ENCODE results near the gene TBC1D8B.
"Not testable (repeated sequence)": the region's sequence is repeated elsewhere in the genome, so short reads cannot be mapped to it uniquely, and the experiment has no call there.

Gene TBC1D8B

GRCh38 chrX:106802388-106803275, at the start of gene TBC1D8B:
Gene TBC1D8B, plus strand, starts transcription at chrX:106802673. Its CDS starts 181 bp downstream, at chrX:106802854.
- DNase-seq (ENCODE audit: low read depth in 2 of 2) = no peak

- DNase-seq (ENCODE audit: low read depth in 2 of 2) = not testable (repeated sequence)
Measured at GRCh38 chrX:106769288-106769687, 33.2 kb upstream of the TBC1D8B start.

GRCh38 chrX:106774981-106775380, 27.5 kb upstream of the TBC1D8B start:
- DNase-seq (ENCODE audit: low read depth in 2 of 2) = no peak

- no peak for DNase-seq (ENCODE audit: low read depth in 2 of 2)
Measured at GRCh38 chrX:106780264-106780663, 22.2 kb upstream of the TBC1D8B start.

- DNase-seq (ENCODE audit: low read depth in 2 of 2) = no peak
Measured at GRCh38 chrX:106780664-106781377, 21.7 kb upstream of the TBC1D8B start.

- no peak for DNase-seq (ENCODE audit: low read depth in 2 of 2)
Measured at GRCh38 chrX:106783716-106784115, 18.8 kb upstream of the TBC1D8B start.

GRCh38 chrX:106791495-106791894, 11.0 kb upstream of the TBC1D8B start:
- DNase-seq (ENCODE audit: low read depth in 2 of 2) = no peak

GRCh38 chrX:106802063-106802387, 448 bp upstream of the TBC1D8B start:
- no peak for DNase-seq (ENCODE audit: low read depth in 2 of 2)

- DNase-seq (ENCODE audit: low read depth in 2 of 2) = no peak
Measured at GRCh38 chrX:106811131-106811910, 8.8 kb downstream of the TBC1D8B start.

- not testable (repeated sequence) for DNase-seq (ENCODE audit: low read depth in 2 of 2)
Measured at GRCh38 chrX:106812930-106813329, 10.5 kb downstream of the TBC1D8B start.

- DNase-seq (ENCODE audit: low read depth in 2 of 2) = not testable (repeated sequence)
Measured at GRCh38 chrX:106814093-106814492, 11.6 kb downstream of the TBC1D8B start.

- peak in 1 of 2 donors; percentile 1 for DNase-seq (ENCODE audit: low read depth in 2 of 2)
Measured at GRCh38 chrX:106862972-106863688, 60.7 kb downstream of the TBC1D8B start.

- no peak for DNase-seq (ENCODE audit: low read depth in 2 of 2)
Measured at GRCh38 chrX:106863697-106864096, 61.2 kb downstream of the TBC1D8B start.

- DNase-seq (ENCODE audit: low read depth in 2 of 2) = not testable (repeated sequence)
Measured at GRCh38 chrX:106872796-106873195, 70.3 kb downstream of the TBC1D8B start.

GRCh38 chrX:106874075-106874474, 71.6 kb downstream of the TBC1D8B start:
- no peak for DNase-seq (ENCODE audit: low read depth in 2 of 2)

- DNase-seq (ENCODE audit: low read depth in 2 of 2) = no peak
Measured at GRCh38 chrX:106875151-106875550, 72.7 kb downstream of the TBC1D8B start.

GRCh38 chrX:106889468-106889867, 87.0 kb downstream of the TBC1D8B start:
- no peak for DNase-seq (ENCODE audit: low read depth in 2 of 2)

GRCh38 chrX:106891762-106892460, 89.4 kb downstream of the TBC1D8B start:
- no peak for DNase-seq (ENCODE audit: low read depth in 2 of 2)

- DNase-seq (ENCODE audit: low read depth in 2 of 2) = peak; percentile 6 to 19
Measured at GRCh38 chrX:106894392-106894909, 92.0 kb downstream of the TBC1D8B start.

GRCh38 chrX:106894978-106895452, 92.5 kb downstream of the TBC1D8B start:
- no peak for DNase-seq (ENCODE audit: low read depth in 2 of 2)
